ENCODE results near the gene CDC14A. TPM values are rescaled to one million over a fixed set of nuclear protein-coding genes. Genes with fewer than 3 reads are reported as not detected.

The CDC14A gene
- total and polyA plus RNA-seq, 2 donors (not counting 1 experiment from before 2014, with no cell fraction given) = 1.4 to 3.5 TPM

DNA sequence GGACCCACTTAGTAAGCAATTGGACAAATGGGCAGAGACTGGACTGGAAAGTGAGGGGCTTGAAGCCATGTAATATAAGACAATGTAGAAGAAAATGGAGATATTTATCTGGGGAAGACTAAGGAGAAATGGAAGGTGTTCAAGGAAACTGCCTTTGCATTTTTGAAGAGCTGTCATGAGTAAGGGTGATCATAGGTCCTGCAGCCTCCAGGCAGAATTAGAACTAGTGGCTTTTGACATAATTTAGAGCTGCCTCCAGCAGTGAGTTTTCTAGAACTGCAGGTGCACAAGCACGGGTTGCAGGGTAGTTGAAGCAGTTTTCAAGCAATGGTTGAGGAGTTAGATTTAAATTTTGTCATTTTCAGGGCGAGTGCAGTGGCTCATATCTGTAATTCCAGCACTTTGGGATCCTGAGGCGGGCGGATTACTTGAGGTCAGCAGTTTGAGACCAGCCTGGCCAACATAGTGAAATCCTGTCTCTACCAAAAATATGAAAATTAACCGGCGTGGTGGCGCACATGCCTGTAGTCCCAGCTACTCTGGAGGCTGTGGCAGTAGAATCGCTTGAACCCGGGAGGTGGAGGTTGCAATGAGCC, 3.7 kb upstream of the CDC14A start:
- Histone ChIP-seq H3K27me3 (ENCODE audit: control insufficient read depth, insufficient read depth, low read length) (no peaks in the 10 kb centered on the region), H2AFZ (ENCODE audit: low read length) (no peak overlapping the region)
- TF ChIP-seq CTCF (conservative IDR thresholded peaks at IDR 0.05 in 1 of 2, IDR thresholded peaks at IDR 0.05 in 1 of 2; ENCODE audit: low read depth in 1 of 2, low read length in 2 of 2) (no peak), EZH2 (IDR thresholded peaks at IDR 0.05; ENCODE audit: low read length, missing control alignments) (no peak)

DNA sequence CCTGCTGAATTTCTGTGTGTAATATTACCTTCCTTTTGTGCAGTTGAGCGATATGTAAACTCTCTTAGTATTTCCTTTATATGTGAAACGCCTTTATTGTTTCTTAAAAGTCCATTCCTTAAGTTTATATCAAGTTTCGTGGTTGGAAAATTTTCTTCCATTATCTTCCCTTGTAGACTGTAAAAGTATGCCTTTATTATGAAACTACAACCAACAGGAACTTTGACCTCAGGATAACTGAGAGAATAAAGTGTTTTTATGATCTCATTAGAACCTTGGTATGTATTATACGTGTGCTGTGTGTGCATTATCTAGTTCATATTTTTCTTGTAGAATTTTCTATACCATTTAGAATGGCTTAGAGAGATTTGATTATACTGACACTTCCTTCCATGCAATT, 3.1 kb upstream of the CDC14A start:
- Histone ChIP-seq H3K36me3 (ENCODE audit: control insufficient read depth, insufficient read depth, low read length) (no peaks in the 10 kb centered on the region), H2AFZ (ENCODE audit: low read length) (no peak overlapping the region), H3K4me1 (ENCODE audit: control insufficient read depth, extremely low read depth, insufficient read depth, low read length) (peaks cover 3% of the 10 kb centered on the region), H3K27ac (ENCODE audit: insufficient read depth, low read length) (no peak overlapping the region), H3K27me3 (ENCODE audit: control insufficient read depth, insufficient read depth, low read length) (no peaks in the 10 kb centered on the region), H3K9ac (ENCODE audit: insufficient read depth, low read length) (no peak overlapping the region), H3K4me2 (ENCODE audit: extremely low read depth, insufficient read depth, low read length) (no peak overlapping the region), H3K79me2 (ENCODE audit: control insufficient read depth, insufficient read depth, low read length) (no peaks in the 10 kb centered on the region), H3K9me3 (ENCODE audit: control insufficient read depth, insufficient read depth, low read depth, low read length) (no peaks in the 10 kb centered on the region), H4K20me1 (ENCODE audit: control insufficient read depth, extremely low read depth, insufficient read depth, low read length) (no peaks in the 10 kb centered on the region), H3K4me3 (replicated peaks in 1 of 4; ENCODE audit: control extremely low read depth in 1 of 4, insufficient read depth in 1 of 4, low read depth in 3 of 4, low read length in 4 of 4) (no peak overlapping the region)
- TF ChIP-seq EZH2 (IDR thresholded peaks at IDR 0.05; ENCODE audit: low read length, missing control alignments) (no peak), CTCF (conservative IDR thresholded peaks at IDR 0.05 in 1 of 2, IDR thresholded peaks at IDR 0.05 in 1 of 2; ENCODE audit: low read depth in 1 of 2, low read length in 2 of 2) (no peak)
- DNase-seq (ENCODE audit: low read depth in 2 of 2) = no peak

More for the DNA sequence above, 3.7 kb upstream of the CDC14A start:
- H4K20me1 ChIP-seq (ENCODE audit: control insufficient read depth, extremely low read depth, insufficient read depth, low read length) = no peaks in the 10 kb centered on the region
- H3K4me3 ChIP-seq (replicated peaks in 1 of 4; ENCODE audit: control extremely low read depth in 1 of 4, insufficient read depth in 1 of 4, low read depth in 3 of 4, low read length in 4 of 4) = no peak overlapping the region
- no peak overlapping the region for H3K27ac ChIP-seq (ENCODE audit: insufficient read depth, low read length)
- no peak overlapping the region for H3K4me2 ChIP-seq (ENCODE audit: extremely low read depth, insufficient read depth, low read length)
- no peak for DNase-seq (ENCODE audit: low read depth in 2 of 2)
- no peaks in the 10 kb centered on the region for H3K79me2 ChIP-seq (ENCODE audit: control insufficient read depth, insufficient read depth, low read length)
- peaks cover 3% of the 10 kb centered on the region for H3K4me1 ChIP-seq (ENCODE audit: control insufficient read depth, extremely low read depth, insufficient read depth, low read length)
- no peak overlapping the region for H3K9ac ChIP-seq (ENCODE audit: insufficient read depth, low read length)
- no peaks in the 10 kb centered on the region for H3K9me3 ChIP-seq (ENCODE audit: control insufficient read depth, insufficient read depth, low read depth, low read length)
- H3K36me3 ChIP-seq (ENCODE audit: control insufficient read depth, insufficient read depth, low read length) = no peaks in the 10 kb centered on the region

DNA sequence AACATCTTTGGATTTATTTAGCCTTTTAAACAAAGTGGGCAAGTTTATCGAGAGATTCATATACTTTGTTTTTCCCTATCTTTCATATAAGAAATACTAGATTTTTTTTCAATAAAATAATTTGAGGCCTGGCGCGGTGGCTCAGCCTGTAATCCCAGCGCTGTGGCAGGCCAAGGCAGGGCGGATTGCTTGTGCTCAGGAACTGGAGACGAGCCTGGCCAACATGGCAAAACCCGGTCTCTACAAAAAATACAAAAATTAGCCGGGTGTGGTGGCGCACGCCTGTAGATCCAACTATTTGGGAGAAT, 1.6 kb upstream of the CDC14A start:
- Histone ChIP-seq H3K27me3 (ENCODE audit: control insufficient read depth, insufficient read depth, low read length) (no peaks in the 10 kb centered on the region), H3K79me2 (ENCODE audit: control insufficient read depth, insufficient read depth, low read length) (no peaks in the 10 kb centered on the region)

More for the DNA sequence above, 1.6 kb upstream of the CDC14A start:
- no peaks in the 10 kb centered on the region for H4K20me1 ChIP-seq (ENCODE audit: control insufficient read depth, extremely low read depth, insufficient read depth, low read length)
- peak overlapping the region; percentile 85 for H3K4me2 ChIP-seq (ENCODE audit: extremely low read depth, insufficient read depth, low read length)
- no peaks in the 10 kb centered on the region for H3K36me3 ChIP-seq (ENCODE audit: control insufficient read depth, insufficient read depth, low read length)
- DNase-seq (ENCODE audit: low read depth in 2 of 2) = peak in 1 of 2 donors; percentile 10
- H3K4me1 ChIP-seq (ENCODE audit: control insufficient read depth, extremely low read depth, insufficient read depth, low read length) = peaks cover 5% of the 10 kb centered on the region
- TF ChIP-seq EZH2 (IDR thresholded peaks at IDR 0.05; ENCODE audit: low read length, missing control alignments) (no peak), CTCF (conservative IDR thresholded peaks at IDR 0.05 in 1 of 2, IDR thresholded peaks at IDR 0.05 in 1 of 2; ENCODE audit: low read depth in 1 of 2, low read length in 2 of 2) (no peak)
- peak overlapping the region; percentile 54 to 93 (median 86) for H3K4me3 ChIP-seq (replicated peaks in 1 of 4; ENCODE audit: control extremely low read depth in 1 of 4, insufficient read depth in 1 of 4, low read depth in 3 of 4, low read length in 4 of 4)
- peak overlapping the region; percentile 80 for H2AFZ ChIP-seq (ENCODE audit: low read length)
- peak overlapping the region; percentile 77 for H3K27ac ChIP-seq (ENCODE audit: insufficient read depth, low read length)
- no peak overlapping the region for H3K9ac ChIP-seq (ENCODE audit: insufficient read depth, low read length)
- no peaks in the 10 kb centered on the region for H3K9me3 ChIP-seq (ENCODE audit: control insufficient read depth, insufficient read depth, low read depth, low read length)

Measured in fibroblast of lung (primary cell).